Fibroblast of pulmonary artery (primary cell): ENCODE measurements around the gene RBM48.
A peak's percentile ranks its signal among the peaks of the same experiment; 100 is the strongest.

Experiments used
- DNase-seq: peaks from one replicate; pipeline ENCODE4 v3.0.0-alpha.2; 2010; ENCODE audit warnings: low read depth
- H3K4me3 ChIP-seq: replicated peaks from 2 replicates; pipeline ENCODE4 v1.5.1; 2011; ENCODE audit warnings: low read depth, mild to moderate bottlenecking, control low read depth, low read length, moderate library complexity
- TF ChIP-seq, protein P1 (sequence below): IDR thresholded peaks from 2 replicates; pipeline ENCODE4 v1.5.1; 2011; ENCODE audit warnings: mild to moderate bottlenecking, control low read depth, low read length, inconsistent platforms; ENCODE audit errors: missing control alignments

Gene RBM48

DNA sequence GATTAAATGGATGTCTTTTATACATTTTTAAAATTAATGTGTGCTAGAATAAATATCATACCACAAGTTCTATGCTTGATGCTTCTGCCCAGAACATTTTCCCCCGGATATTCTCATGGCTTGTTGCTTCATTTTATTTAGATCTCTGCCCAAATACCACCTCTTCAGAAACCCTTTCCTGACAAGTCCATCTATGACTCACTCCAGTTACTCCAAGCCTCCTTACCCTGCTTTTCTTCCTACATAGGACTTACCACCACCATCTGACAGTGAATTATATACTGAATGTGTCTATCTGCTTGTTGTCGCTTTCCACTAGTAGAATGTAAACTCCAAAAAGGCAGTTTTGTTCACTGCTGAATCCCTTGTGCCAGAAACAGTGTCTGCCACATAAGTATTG is 31.7 kb upstream of the RBM48 start:
- TF ChIP-seq, protein P1, sequence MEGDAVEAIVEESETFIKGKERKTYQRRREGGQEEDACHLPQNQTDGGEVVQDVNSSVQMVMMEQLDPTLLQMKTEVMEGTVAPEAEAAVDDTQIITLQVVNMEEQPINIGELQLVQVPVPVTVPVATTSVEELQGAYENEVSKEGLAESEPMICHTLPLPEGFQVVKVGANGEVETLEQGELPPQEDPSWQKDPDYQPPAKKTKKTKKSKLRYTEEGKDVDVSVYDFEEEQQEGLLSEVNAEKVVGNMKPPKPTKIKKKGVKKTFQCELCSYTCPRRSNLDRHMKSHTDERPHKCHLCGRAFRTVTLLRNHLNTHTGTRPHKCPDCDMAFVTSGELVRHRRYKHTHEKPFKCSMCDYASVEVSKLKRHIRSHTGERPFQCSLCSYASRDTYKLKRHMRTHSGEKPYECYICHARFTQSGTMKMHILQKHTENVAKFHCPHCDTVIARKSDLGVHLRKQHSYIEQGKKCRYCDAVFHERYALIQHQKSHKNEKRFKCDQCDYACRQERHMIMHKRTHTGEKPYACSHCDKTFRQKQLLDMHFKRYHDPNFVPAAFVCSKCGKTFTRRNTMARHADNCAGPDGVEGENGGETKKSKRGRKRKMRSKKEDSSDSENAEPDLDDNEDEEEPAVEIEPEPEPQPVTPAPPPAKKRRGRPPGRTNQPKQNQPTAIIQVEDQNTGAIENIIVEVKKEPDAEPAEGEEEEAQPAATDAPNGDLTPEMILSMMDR, result no peak
- DNase-seq, result peak; percentile 36
- no peak overlapping the region for H3K4me3 ChIP-seq

DNA sequence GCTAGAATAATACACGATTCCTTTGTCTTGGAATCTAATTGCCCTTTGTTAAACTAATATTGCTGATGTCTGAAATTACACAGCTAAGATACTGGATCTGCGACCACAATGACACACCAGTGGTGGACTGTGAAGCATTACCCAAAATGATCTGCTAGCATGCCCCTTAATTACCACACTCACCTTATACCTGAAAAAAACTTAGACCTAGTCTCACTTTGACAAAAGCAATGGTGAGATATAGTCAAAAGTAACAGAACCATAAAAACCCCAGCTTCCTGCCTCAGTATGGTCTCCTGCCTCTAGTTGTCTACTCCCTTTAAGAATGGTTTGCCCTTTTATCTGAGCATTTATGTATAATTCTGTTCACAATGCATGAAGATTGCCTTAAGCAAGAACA is 30.0 kb upstream of the RBM48 start:
- DNase-seq, result no peak
- TF ChIP-seq, protein P1, result no peak
- no peak overlapping the region for H3K4me3 ChIP-seq

DNA sequence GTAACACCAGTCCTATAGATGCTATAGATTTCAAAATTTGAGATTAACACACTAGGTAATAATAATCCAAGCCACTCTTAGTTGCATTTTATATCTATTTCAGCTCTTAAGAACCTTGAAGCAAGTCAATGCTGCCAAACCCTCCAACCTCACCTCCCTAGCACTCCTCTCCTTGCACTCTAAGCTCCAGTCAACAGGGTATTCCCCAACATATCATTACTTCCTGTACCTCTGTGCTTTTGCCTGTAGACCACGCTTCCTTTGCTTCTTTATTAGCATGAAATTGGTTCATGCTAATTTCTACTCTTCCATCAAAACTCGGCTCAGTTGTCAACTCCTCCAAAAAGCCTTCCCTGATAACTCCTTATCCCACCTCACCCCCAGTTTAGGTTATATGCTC is 24.8 kb upstream of the RBM48 start:
- TF ChIP-seq, protein P1, result no peak
- no peak for DNase-seq
- no peak overlapping the region for H3K4me3 ChIP-seq

DNA sequence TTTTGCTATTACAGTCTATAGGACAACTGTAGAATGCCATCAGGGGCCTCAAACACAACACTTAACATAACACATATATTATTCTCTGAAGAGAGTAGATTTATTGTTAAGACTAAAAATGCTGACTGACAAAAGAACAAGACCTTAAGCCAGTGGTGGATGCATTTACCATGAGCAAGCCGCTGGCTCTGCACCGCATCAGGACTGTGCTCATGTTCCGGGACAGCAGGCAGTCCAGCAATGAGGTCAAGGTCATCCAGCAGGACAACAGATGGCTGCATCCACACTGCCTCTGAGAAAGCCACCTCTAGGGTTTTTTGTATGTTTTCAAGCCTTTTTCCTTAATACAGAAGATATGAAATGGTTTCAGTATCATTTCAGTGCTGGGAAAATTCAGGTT is 24.0 kb upstream of the RBM48 start:
- H3K4me3 ChIP-seq, result no peak overlapping the region
- TF ChIP-seq, protein P1, result no peak
- DNase-seq, result no peak

DNA sequence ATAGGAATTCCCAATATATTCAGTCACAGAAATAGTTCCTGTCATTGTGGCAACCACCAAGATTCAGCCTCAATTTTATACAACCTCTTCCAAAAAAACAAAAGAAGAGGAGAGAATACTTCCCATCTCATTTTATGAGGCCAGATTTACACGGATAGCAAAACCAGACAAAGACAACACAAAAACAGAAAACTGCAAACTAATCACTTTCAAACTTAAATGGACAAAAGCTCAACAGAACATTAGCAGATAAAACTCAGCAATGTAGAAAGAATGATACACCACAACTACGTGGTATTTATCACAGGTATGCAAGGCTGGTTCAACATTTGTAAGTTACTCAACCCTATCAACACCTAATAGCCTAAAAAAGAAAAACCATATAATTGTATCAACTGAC is 22.2 kb upstream of the RBM48 start:
- no peak for DNase-seq

DNA sequence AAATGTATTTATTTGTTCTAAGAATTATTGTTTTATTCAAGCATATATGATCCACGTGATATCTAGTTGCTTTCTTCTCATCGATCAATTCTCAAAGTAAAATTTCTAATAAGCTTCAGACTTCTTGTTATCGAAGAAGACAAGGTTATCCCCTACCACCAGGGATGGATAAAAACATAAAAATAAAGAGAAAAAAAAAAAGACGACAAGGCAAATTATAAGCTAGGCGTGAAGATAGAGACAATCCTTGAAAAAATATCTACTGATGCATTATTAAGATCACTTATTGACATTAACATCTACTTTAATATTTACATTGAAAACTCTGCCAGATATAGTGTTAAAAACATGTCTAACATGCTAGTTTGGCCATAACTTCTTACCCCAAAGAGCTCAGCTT is 19.6 kb upstream of the RBM48 start:
- DNase-seq, result no peak
- TF ChIP-seq, protein P1, result no peak

More for the DNA sequence above, 22.2 kb upstream of the RBM48 start:
- TF ChIP-seq, protein P1, result no peak
- no peak overlapping the region for H3K4me3 ChIP-seq

DNA sequence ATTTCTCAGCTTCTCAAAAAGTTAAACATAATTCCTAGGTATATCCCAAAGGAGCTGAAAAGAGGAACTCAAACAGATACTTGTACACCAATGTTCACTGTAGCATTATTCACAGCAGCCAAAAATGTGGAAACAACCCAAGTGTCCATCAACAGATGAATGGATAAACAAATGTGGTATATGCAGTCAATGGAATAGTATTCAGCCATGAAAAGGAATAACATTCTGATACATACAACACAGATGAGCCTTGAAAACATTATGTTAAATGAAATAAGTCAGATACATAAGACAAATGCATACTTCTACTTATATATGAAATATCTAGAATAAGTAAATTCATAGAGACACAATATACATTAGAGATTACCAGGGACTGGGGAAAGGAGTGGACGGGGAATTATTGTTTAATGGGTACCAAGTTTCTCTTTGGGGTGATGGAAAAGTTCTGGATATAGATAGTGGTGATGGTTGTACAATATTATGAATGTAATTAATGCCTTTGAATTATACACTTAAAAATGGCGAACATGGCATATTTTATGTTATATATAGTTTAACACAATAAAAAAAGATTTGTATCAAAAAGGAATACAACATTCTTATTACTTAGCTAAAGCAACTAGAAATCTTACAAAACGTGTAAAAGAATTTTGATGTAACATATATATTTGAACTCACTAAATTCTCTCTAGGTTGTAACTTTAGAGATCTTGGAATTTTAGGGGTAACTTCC is 15.3 kb upstream of the RBM48 start:
- H3K4me3 ChIP-seq, result no peak overlapping the region
- no peak for DNase-seq

More for the DNA sequence above, 19.6 kb upstream of the RBM48 start:
- H3K4me3 ChIP-seq, result no peak overlapping the region

More for the DNA sequence above, 15.3 kb upstream of the RBM48 start:
- TF ChIP-seq, protein P1, result no peak
